H1 (cell line): ENCODE results near the gene LSM3. TPM values are rescaled to one million over a fixed set of nuclear protein-coding genes. Genes with fewer than 3 reads are reported as not detected.

Source experiments
- CTCF ChIA-PET: fragments of 300-600 bp; sonication (Branson Sonifier 250); formaldehyde crosslinking; loops from one replicate; lab custom pipeline; 2021; ENCODE audit not compliant: partially characterized antibody; lab: Charles Lee
- POLR2A ChIA-PET: fragments of 300-600 bp; sonication (Branson Sonifier 250); formaldehyde crosslinking; loops from one replicate; lab custom pipeline; 2021; ENCODE audit warnings: inconsistent platforms; ENCODE audit not compliant: partially characterized antibody; lab: Charles Lee
- DNase-seq, 2 experiments: peaks; one replicate each; pipeline versions ENCODE4 v3.0.0 to v3.0.0-alpha.2; 2010 to 2022; ENCODE audit warnings: low spot score in 2 of 2, low read depth in 1 of 2, mixed read lengths in 1 of 2
- FAIRE-seq: peaks from 2 replicates; lab custom pipeline; 2011; peaks lifted over from hg19 to GRCh38; lab: Jason Lieb, UNC
- H2AFZ ChIP-seq: 2 replicates; pipeline ENCODE4 v1.8.1; 2012; ENCODE audit warnings: low read length, inconsistent platforms
- H2AK5ac ChIP-seq: 2 replicates; pipeline ENCODE4 v1.6.1; 2013; ENCODE audit warnings: low read depth, low read length
- H2BK120ac ChIP-seq: replicated peaks from 2 replicates; pipeline ENCODE3; 2013; ENCODE audit warnings: low read depth, low read length, inconsistent platforms
- H2BK12ac ChIP-seq: 2 replicates; pipeline ENCODE4 v1.6.1; 2013; ENCODE audit warnings: low read depth, low read length
- H2BK15ac ChIP-seq: 2 replicates; pipeline ENCODE4 v1.6.1; 2013; ENCODE audit warnings: low read length
- H2BK20ac ChIP-seq: 2 replicates; pipeline ENCODE4 v1.6.1; 2013; ENCODE audit warnings: low read length
- H2BK5ac ChIP-seq: 2 replicates; pipeline ENCODE4 v1.6.1; 2013; ENCODE audit warnings: low read depth, low read length
- H3K14ac ChIP-seq: 2 replicates; pipeline ENCODE4 v1.6.1; 2013; ENCODE audit warnings: inconsistent platforms; ENCODE audit not compliant: insufficient read length
- H3K18ac ChIP-seq: 2 replicates; pipeline ENCODE4 v1.6.1; 2013; ENCODE audit warnings: low read length; ENCODE audit errors: extremely low read depth
- H3K23ac ChIP-seq: 2 replicates; pipeline ENCODE4 v1.6.1; 2013; ENCODE audit warnings: inconsistent platforms; ENCODE audit not compliant: insufficient read length
- H3K23me2 ChIP-seq: 2 replicates; pipeline ENCODE4 v1.6.1; 2013; ENCODE audit warnings: low read depth, low read length
- H3K27ac ChIP-seq: 2 replicates; pipeline ENCODE4 v1.6.1; 2011; ENCODE audit warnings: low read depth, low read length, inconsistent platforms
- H3K27me3 ChIP-seq, 4 experiments: replicated peaks in 1 of 4; 1 replicate in 1 of 4; 2 replicates in 3 of 4; pipeline versions ENCODE4 v1.6.1 to v1.8.1; 2011 to 2013; ENCODE audit warnings: low read length in 3 of 4, mild to moderate bottlenecking in 3 of 4, inconsistent platforms in 2 of 4, mixed read lengths in 2 of 4, moderate library complexity in 1 of 4; ENCODE audit not compliant: control insufficient read depth in 3 of 4, insufficient read depth in 3 of 4; ENCODE audit errors: extremely low read depth in 1 of 4
- H3K36me3 ChIP-seq, 4 experiments: 2 replicates each; pipeline versions ENCODE4 v1.6.1 to v1.8.1; 2011 to 2013; ENCODE audit warnings: mild to moderate bottlenecking in 4 of 4, low read length in 3 of 4, moderate library complexity in 2 of 4, control low read depth in 1 of 4, inconsistent platforms in 1 of 4; ENCODE audit not compliant: insufficient read depth in 4 of 4, control insufficient read depth in 2 of 4
- H3K4ac ChIP-seq: replicated peaks from 2 replicates; pipeline ENCODE3; 2013; ENCODE audit warnings: low read length, low read depth, mixed read lengths, inconsistent platforms; ENCODE audit not compliant: insufficient read length
- H3K4me1 ChIP-seq, 4 experiments: replicated peaks in 1 of 4; 1 replicate in 1 of 4; 2 replicates in 3 of 4; pipeline versions ENCODE4 v1.6.1 to v1.8.1; 2011 to 2013; ENCODE audit warnings: low read length in 3 of 4, inconsistent platforms in 2 of 4, mixed read lengths in 1 of 4; ENCODE audit not compliant: insufficient read depth in 4 of 4, control insufficient read depth in 3 of 4
- H3K4me2 ChIP-seq, 2 experiments: 2 replicates each; pipeline versions ENCODE4 v1.6.1 to v1.8.1; 2011 to 2013; ENCODE audit warnings: low read depth in 2 of 2, low read length in 2 of 2, control low read depth in 1 of 2, inconsistent platforms in 1 of 2, mild to moderate bottlenecking in 1 of 2; ENCODE audit not compliant: insufficient read depth in 1 of 2
- H3K4me3 ChIP-seq, 4 experiments: fragments of 200-600, 300-600 bp in 1 of 4; sonication (generic), shearing (Covaris generic), sonication (Bioruptor Twin) in 1 of 4; 2 replicates each; pipeline versions ENCODE4 v1.5.1 to v1.8.1; 2011 to 2016; ENCODE audit warnings: low read length in 4 of 4, low read depth in 3 of 4, control low read depth in 2 of 4, inconsistent platforms in 2 of 4, mild to moderate bottlenecking in 2 of 4, mixed read lengths in 1 of 4, moderate library complexity in 1 of 4; ENCODE audit not compliant: insufficient read depth in 2 of 4; ENCODE audit errors: extremely low read depth in 1 of 4
- H3K56ac ChIP-seq: replicated peaks from 2 replicates; pipeline ENCODE3; 2013; ENCODE audit warnings: low read depth, mild to moderate bottlenecking, mixed read lengths, low read length, inconsistent platforms; ENCODE audit not compliant: insufficient read length
- H3K79me1 ChIP-seq: 2 replicates; pipeline ENCODE4 v1.6.1; 2013; ENCODE audit warnings: low read depth, low read length, control low read depth
- H3K79me2 ChIP-seq, 2 experiments: 2 replicates each; pipeline versions ENCODE4 v1.6.1 to v1.8.1; 2012 to 2013; ENCODE audit warnings: low read length in 2 of 2, mild to moderate bottlenecking in 2 of 2, inconsistent platforms in 1 of 2; ENCODE audit not compliant: insufficient read depth in 2 of 2, control insufficient read depth in 1 of 2
- H3K9ac ChIP-seq, 4 experiments: replicated peaks in 1 of 4; 1 replicate in 1 of 4; 2 replicates in 3 of 4; pipeline versions ENCODE4 v1.6.1 to v1.8.1; 2011 to 2013; ENCODE audit warnings: low read depth in 3 of 4, low read length in 3 of 4, control low read depth in 2 of 4, mild to moderate bottlenecking in 2 of 4, moderate library complexity in 2 of 4, inconsistent platforms in 1 of 4; ENCODE audit errors: extremely low read depth in 1 of 4
- H3K9me3 ChIP-seq, 2 experiments: 2 replicates each; pipeline versions ENCODE4 v1.6.1 to v1.8.1; 2012 to 2013; ENCODE audit warnings: mild to moderate bottlenecking in 2 of 2, moderate library complexity in 2 of 2, control low read depth in 1 of 2, inconsistent platforms in 1 of 2, low read depth in 1 of 2, low read length in 1 of 2, mixed read lengths in 1 of 2; ENCODE audit not compliant: insufficient read depth in 2 of 2
- H4K20me1 ChIP-seq, 2 experiments: replicated peaks in 1 of 2; 2 replicates each; pipeline versions ENCODE3 to v1.8.1; 2011 to 2013; ENCODE audit warnings: inconsistent platforms in 2 of 2, low read length in 2 of 2, mild to moderate bottlenecking in 1 of 2; ENCODE audit not compliant: insufficient read depth in 2 of 2, control insufficient read depth in 1 of 2
- H4K5ac ChIP-seq: 2 replicates; pipeline ENCODE4 v1.6.1; 2013; ENCODE audit warnings: low read length, low read depth, mixed read lengths, inconsistent platforms; ENCODE audit not compliant: insufficient read length
- H4K8ac ChIP-seq: 2 replicates; pipeline ENCODE4 v1.8.0; 2013; ENCODE audit warnings: mild to moderate bottlenecking, moderate library complexity, low read length, inconsistent platforms; ENCODE audit not compliant: insufficient read depth; ENCODE audit errors: extremely low read depth
- H4K91ac ChIP-seq: replicated peaks from 2 replicates; pipeline ENCODE3; 2013; ENCODE audit warnings: low read length, mixed read lengths, inconsistent platforms; ENCODE audit not compliant: insufficient read length
- HDAC6 ChIP-seq: IDR thresholded peaks from one replicate; pipeline ENCODE4 v1.7.1; 2012; ENCODE audit warnings: low read depth, mild to moderate bottlenecking, inconsistent platforms, low read length, moderate library complexity
- JUN ChIP-seq: IDR thresholded peaks from 2 replicates; pipeline ENCODE4 v1.6.1; 2011; ENCODE audit warnings: low read depth, mild to moderate bottlenecking, improper control_type of control experiment, low read length
- KDM4A ChIP-seq: IDR thresholded peaks from one replicate; pipeline ENCODE4 v1.7.1; 2012; ENCODE audit warnings: low read depth, mild to moderate bottlenecking, moderate library complexity, low read length, inconsistent platforms; ENCODE audit not compliant: severe bottlenecking
- NRF1 ChIP-seq: IDR thresholded peaks from 2 replicates; pipeline ENCODE4 v1.6.1; 2011; ENCODE audit warnings: mild to moderate bottlenecking, low read depth, low read length, improper control_type of control experiment
- POLR2AphosphoS5 ChIP-seq: IDR thresholded peaks from 2 replicates; pipeline ENCODE4 v1.6.1; 2011; ENCODE audit warnings: low read depth, low read length
- RAD21 ChIP-seq, 2 experiments: IDR thresholded peaks in 1 of 2; conservative IDR thresholded peaks in 1 of 2; 2 replicates each; pipeline ENCODE4 v1.6.1; 2011; ENCODE audit warnings: low read depth in 2 of 2, low read length in 2 of 2, improper control_type of control experiment in 1 of 2, inconsistent platforms in 1 of 2, mild to moderate bottlenecking in 1 of 2, moderate library complexity in 1 of 2
- RXRA ChIP-seq: IDR thresholded peaks from 2 replicates; pipeline ENCODE4 v1.6.1; 2011; ENCODE audit warnings: low read depth, mild to moderate bottlenecking, low read length, moderate library complexity; ENCODE audit not compliant: insufficient read depth
- SIN3A ChIP-seq, 2 experiments: IDR thresholded peaks in 1 of 2; conservative IDR thresholded peaks in 1 of 2; 2 replicates each; pipeline ENCODE4 v1.6.1; 2011 to 2012; ENCODE audit warnings: low read length in 2 of 2, improper control_type of control experiment in 1 of 2, low read depth in 1 of 2, mild to moderate bottlenecking in 1 of 2
- SIX5 ChIP-seq: IDR thresholded peaks from 2 replicates; pipeline ENCODE4 v1.6.1; 2011; ENCODE audit warnings: mild to moderate bottlenecking, low read depth, low read length
- SUZ12 ChIP-seq: fragments of 200-600 bp; sonication (generic); IDR thresholded peaks from 2 replicates; pipeline ENCODE4 v1.6.1; 2012; ENCODE audit warnings: mild to moderate bottlenecking, inconsistent platforms, low read length, moderate library complexity, mixed read lengths
- WGBS, 2 experiments: shearing (Covaris generic) in 1 of 2; methylation state at CpG; one replicate each; pipeline versions ENCODE4 v1.1.6 to v1.1.7; 2013 to 2015; ENCODE audit warnings: low lambda C conversion rate in 2 of 2, mixed read lengths in 2 of 2, inconsistent platforms in 1 of 2, low coverage in 1 of 2, missing lambda C conversion rate in 1 of 2; ENCODE audit not compliant: insufficient replicate concordance in 2 of 2, insufficient coverage in 1 of 2, insufficient read length in 1 of 2; ENCODE audit errors: extremely low coverage in 1 of 2, missing lambda C conversion rate in 1 of 2; 5-methylcytosine and 5-hydroxymethylcytosine counted together
- polyA plus RNA-seq, 7 experiments: library from polyadenylated mRNA; depleted of rRNA in 3 of 7; stranded (reverse) in 5 of 7; unstranded in 2 of 7; fragments of >200 nt in 5 of 7; fragments of 200-250 nt in 2 of 7; gene quantifications; 1 replicate in 5 of 7; 2 replicates in 1 of 7; 4 replicates in 1 of 7; pipeline versions ENCODE4 v1.2.1 to v1.2.3, GENCODE V29; 2011 to 2013; ENCODE audit warnings: missing spikeins in 2 of 7, mixed read lengths in 2 of 7
- total RNA-seq: library from RNA; stranded (reverse); fragmentation: NEBNext Ultra II Directional; extraction: Animal tissue kit (Norgen Biotek cat#: 25700); gene quantifications from 2 replicates; pipeline ENCODE4 v1.2.1, GENCODE V29; 2021
- TF ChIP-seq, protein P1 (sequence below), 3 experiments: IDR thresholded peaks; 1 replicate in 2 of 3; 2 replicates in 1 of 3; pipeline versions ENCODE4 v1.5.1 to v1.6.1; 2011; ENCODE audit warnings: low read length in 3 of 3, mild to moderate bottlenecking in 3 of 3, inconsistent platforms in 2 of 3, low read depth in 1 of 3, moderate library complexity in 1 of 3; ENCODE audit not compliant: insufficient read depth in 1 of 3; ENCODE audit errors: control extremely low read depth in 1 of 3

LSM3 gene
- total and polyA plus RNA-seq, 2 of the 8 experiments (the other 6 are each of a cell fraction or from before 2014, with no cell fraction given) = 7.1 to 25.4 TPM

DNA sequence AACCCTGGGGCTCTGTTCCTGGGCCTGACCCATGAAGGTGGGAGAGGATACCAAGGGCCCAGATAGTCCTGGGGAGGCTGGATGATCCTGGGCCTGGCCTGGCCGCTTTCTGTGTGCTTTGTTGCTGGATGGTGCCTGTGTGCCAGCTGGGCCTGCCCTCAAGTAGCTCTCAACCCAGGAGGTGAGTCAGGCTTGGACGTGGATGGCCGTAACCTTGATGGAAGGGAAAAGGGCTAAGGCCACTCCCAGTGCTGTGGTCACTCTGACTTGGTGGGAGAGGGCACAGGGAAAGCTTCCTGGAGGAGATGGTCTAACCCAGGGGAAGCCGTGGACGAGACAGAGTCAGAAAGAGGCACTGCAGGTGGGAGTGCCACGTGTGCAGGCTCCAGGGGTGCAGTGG lies 44.3 kb upstream of the LSM3 start:
- Histone ChIP-seq H2BK12ac (no peak overlapping the region), H3K36me3 (peaks cover 12 to 39% (median 26%) of the 10 kb centered on the region in 4 experiments), H3K4me3 (no peak overlapping the region), H3K79me2 (no peaks in the 10 kb centered on the region), H3K14ac (no peak overlapping the region), H3K56ac (no peak overlapping the region), H3K18ac (no peak overlapping the region), H3K79me1 (no peaks in the 10 kb centered on the region), H2AFZ (no peak overlapping the region), H4K8ac (no peak overlapping the region), H3K4ac (no peak overlapping the region), H2BK15ac (no peak overlapping the region), H3K4me2 (no peak overlapping the region), H3K27me3 (no peaks in the 10 kb centered on the region), H2BK20ac (no peak overlapping the region), H2BK5ac (no peak overlapping the region), H3K23me2 (no peaks in the 10 kb centered on the region), H3K9me3 (no peaks in the 10 kb centered on the region), H4K91ac (no peak overlapping the region), H2BK120ac (no peak overlapping the region), H3K4me1 (no peaks in the 10 kb centered on the region), H4K5ac (no peak overlapping the region), H3K9ac (no peak overlapping the region), H4K20me1 (peaks cover 0 to 13% of the 10 kb centered on the region in 2 experiments), H3K27ac (no peak overlapping the region), H2AK5ac (no peak overlapping the region), H3K23ac (no peak overlapping the region)
- POLR2A ChIA-PET = interaction anchor here (0.8 to 1.4 kb wide), 4 partner anchors 9 to 18 kb away, joined by 3 to 5 read pairs (median 3); no protein-coding TSS in a partner anchor
- FAIRE-seq (no peak), DNase-seq (no peak)
- WGBS, 2 experiments = 80% methylated on average over 6 of the region's 6 CpGs; no CpG with 5 or more reads in 1 of the 2 experiments
- CTCF ChIA-PET = interaction anchor here (0.8 to 1.9 kb wide), 7 partner anchors 9 to 334 kb away, joined by 3 to 14 read pairs (median 4); partner anchors contain the start of genes CHCHD4 and TMEM43
- TF ChIP-seq, protein P1, sequence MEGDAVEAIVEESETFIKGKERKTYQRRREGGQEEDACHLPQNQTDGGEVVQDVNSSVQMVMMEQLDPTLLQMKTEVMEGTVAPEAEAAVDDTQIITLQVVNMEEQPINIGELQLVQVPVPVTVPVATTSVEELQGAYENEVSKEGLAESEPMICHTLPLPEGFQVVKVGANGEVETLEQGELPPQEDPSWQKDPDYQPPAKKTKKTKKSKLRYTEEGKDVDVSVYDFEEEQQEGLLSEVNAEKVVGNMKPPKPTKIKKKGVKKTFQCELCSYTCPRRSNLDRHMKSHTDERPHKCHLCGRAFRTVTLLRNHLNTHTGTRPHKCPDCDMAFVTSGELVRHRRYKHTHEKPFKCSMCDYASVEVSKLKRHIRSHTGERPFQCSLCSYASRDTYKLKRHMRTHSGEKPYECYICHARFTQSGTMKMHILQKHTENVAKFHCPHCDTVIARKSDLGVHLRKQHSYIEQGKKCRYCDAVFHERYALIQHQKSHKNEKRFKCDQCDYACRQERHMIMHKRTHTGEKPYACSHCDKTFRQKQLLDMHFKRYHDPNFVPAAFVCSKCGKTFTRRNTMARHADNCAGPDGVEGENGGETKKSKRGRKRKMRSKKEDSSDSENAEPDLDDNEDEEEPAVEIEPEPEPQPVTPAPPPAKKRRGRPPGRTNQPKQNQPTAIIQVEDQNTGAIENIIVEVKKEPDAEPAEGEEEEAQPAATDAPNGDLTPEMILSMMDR (IDR thresholded peaks at IDR 0.05; ENCODE audit: control extremely low read depth in 1 of 3, insufficient read depth in 1 of 3, low read depth in 1 of 3, low read length in 3 of 3) = no peak
- no peak for TF ChIP-seq RXRA
- no peak for TF ChIP-seq JUN
- no peak for TF ChIP-seq HDAC6
- no peak for TF ChIP-seq SIX5
- no peak for TF ChIP-seq KDM4A
- TF ChIP-seq POLR2AphosphoS5 = no peak
- no peak for TF ChIP-seq RAD21 (IDR thresholded peaks at IDR 0.05 in 1 of 2, conservative IDR thresholded peaks at IDR 0.05 in 1 of 2; ENCODE audit: low read depth in 2 of 2, low read length in 2 of 2)
- TF ChIP-seq SIN3A (conservative IDR thresholded peaks at IDR 0.05 in 1 of 2, IDR thresholded peaks at IDR 0.05 in 1 of 2; ENCODE audit: low read depth in 1 of 2, low read length in 2 of 2) = no peak
- no peak for TF ChIP-seq NRF1
- TF ChIP-seq SUZ12 = no peak
